ENCODE results near the gene ZNF654. TPM values are rescaled to one million over a fixed set of nuclear protein-coding genes. Genes with fewer than 3 reads are reported as not detected.
"Not testable (repeated sequence)": the region's sequence is repeated elsewhere in the genome, so short reads cannot be mapped to it uniquely, and the experiment has no call there.

The ZNF654 gene
- total RNA-seq = 8.0 and 9.9 TPM in 2 replicates
- long read RNA-seq, full-length matches to known transcripts = 7 of 47 reads
- long read RNA-seq, partial matches to known transcripts = 25 of 47 reads
- long read RNA-seq, other reads (novel, unspliced or antisense) = 15 of 47 reads

DNA sequence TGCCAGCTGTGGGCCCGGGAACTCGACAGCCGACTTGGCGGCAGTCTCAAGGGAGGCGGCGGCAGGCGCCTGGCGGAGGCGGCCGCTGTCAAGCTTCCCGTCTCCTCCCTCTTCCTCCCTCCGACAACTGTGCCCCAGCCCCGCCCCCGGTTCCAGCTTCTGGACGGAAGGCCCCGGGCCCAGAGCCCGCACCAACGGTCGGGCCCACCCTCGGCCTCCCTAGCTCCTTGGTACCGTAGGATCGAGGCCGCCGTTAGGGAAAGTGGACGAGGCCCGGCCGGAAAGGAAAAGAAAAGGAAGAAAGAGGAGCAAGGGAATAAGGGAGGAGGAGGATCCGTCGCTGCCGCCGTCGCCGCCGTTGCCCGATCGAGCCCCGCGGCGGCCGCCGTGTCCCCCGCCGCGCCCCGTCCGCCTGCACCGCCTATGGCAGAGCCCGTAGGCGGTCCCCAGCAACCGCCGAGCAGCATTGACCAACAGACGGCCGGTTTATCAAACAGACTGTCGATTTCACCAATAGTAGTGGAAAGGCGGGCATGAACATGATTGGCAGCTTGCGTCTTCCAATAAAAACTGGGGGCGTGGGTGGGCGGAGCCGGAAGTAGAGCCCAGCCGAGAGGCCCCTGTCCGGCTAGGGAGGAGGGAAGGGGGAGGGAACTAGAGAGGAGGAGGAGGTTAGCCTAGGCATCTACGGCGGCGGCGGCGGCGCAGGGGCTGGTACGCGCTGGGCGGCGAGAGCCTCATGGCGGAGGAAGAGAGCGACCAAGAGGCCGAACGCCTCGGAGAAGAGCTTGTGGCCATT is at the start of gene ZNF654, which contains the start of gene CGGBP1:
Gene ZNF654, plus strand, starts transcription at position 675 of the 799 bp plus-strand sequence. Its CDS starts 65 bp downstream, at position 740.
Gene CGGBP1, minus strand, starts transcription at position 425 of the 799 bp plus-strand sequence. CDS start 3,029 bp downstream, outside the sequence.
- DNase-seq (ENCODE audit: low spot score, unreplicated experiment) = peak; percentile 96
- Mint-ChIP-seq H3K27ac (peak within 1 kb of the TSS; percentile 99), H3K27me3 (no peaks in the 10 kb centered on the region), H3K9me3 (ENCODE audit: low read depth) (no peaks in the 10 kb centered on the region), H3K4me3 (ENCODE audit: low read depth) (peak within 1 kb of the TSS; percentile 86), H3K4me1 (ENCODE audit: low read depth) (peaks cover 16% of the 10 kb centered on the region), H3K36me3 (ENCODE audit: insufficient read depth) (peaks cover 10% of the 10 kb centered on the region)
- TF ChIP-seq, protein P1, sequence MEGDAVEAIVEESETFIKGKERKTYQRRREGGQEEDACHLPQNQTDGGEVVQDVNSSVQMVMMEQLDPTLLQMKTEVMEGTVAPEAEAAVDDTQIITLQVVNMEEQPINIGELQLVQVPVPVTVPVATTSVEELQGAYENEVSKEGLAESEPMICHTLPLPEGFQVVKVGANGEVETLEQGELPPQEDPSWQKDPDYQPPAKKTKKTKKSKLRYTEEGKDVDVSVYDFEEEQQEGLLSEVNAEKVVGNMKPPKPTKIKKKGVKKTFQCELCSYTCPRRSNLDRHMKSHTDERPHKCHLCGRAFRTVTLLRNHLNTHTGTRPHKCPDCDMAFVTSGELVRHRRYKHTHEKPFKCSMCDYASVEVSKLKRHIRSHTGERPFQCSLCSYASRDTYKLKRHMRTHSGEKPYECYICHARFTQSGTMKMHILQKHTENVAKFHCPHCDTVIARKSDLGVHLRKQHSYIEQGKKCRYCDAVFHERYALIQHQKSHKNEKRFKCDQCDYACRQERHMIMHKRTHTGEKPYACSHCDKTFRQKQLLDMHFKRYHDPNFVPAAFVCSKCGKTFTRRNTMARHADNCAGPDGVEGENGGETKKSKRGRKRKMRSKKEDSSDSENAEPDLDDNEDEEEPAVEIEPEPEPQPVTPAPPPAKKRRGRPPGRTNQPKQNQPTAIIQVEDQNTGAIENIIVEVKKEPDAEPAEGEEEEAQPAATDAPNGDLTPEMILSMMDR (IDR thresholded peaks at IDR 0.05; ENCODE audit: unreplicated experiment) = no peak

DNA sequence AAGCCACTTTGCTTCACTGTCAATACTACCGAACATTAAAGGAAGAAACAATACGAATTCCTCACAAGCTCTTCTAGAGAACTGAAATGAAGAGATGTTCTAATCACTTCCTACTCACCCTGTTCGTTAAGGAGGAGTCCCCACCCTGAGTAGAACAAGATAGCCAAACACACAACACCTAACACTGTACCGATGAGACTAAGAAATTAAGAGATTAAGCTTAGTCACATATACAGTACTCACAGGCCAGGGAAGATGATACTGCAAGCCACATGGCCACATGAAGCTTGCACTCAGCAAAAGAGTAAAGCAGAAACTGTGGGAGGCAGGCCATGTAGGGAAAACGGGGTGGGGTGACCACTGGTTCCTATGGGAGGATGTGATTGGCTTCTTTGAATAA is 48.2 kb upstream of the ZNF654 start:
- Mint-ChIP-seq H3K27me3 (no peaks in the 10 kb centered on the region), H3K4me3 (ENCODE audit: low read depth) (no peak overlapping the region), H3K4me1 (ENCODE audit: low read depth) (no peaks in the 10 kb centered on the region), H3K36me3 (ENCODE audit: insufficient read depth) (no peaks in the 10 kb centered on the region), H3K9me3 (ENCODE audit: low read depth) (no peaks in the 10 kb centered on the region), H3K27ac (no peak overlapping the region)
- DNase-seq (ENCODE audit: low spot score, unreplicated experiment) = no peak
- TF ChIP-seq, protein P1 (IDR thresholded peaks at IDR 0.05; ENCODE audit: unreplicated experiment) = no peak

DNA sequence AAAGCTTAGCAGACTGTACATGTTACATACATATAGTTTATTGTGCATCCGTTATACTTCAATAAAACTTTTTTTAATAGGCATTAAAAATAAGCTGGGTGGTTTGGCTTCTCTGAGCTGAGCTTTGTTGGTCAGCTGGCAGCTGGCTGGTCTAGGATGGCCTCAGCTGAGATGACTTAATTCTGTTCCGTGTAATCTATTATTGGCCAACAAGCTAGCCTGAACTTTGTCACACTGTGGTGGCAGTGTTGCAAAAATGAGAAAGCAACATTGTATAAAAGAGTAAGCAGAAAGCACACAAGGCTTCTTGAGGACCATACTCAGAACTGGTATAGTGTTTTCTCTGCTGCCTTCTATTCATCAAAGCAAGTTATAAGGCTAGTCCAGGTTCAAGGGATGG is 45.5 kb upstream of the ZNF654 start:
- Mint-ChIP-seq H3K9me3 (ENCODE audit: low read depth) (peaks cover 6% of the 10 kb centered on the region), H3K27me3 (no peaks in the 10 kb centered on the region), H3K36me3 (ENCODE audit: insufficient read depth) (no peaks in the 10 kb centered on the region), H3K27ac (no peak overlapping the region), H3K4me1 (ENCODE audit: low read depth) (no peaks in the 10 kb centered on the region), H3K4me3 (ENCODE audit: low read depth) (no peak overlapping the region)
- no peak for DNase-seq (ENCODE audit: low spot score, unreplicated experiment)
- TF ChIP-seq, protein P1 (IDR thresholded peaks at IDR 0.05; ENCODE audit: unreplicated experiment) = no peak

DNA sequence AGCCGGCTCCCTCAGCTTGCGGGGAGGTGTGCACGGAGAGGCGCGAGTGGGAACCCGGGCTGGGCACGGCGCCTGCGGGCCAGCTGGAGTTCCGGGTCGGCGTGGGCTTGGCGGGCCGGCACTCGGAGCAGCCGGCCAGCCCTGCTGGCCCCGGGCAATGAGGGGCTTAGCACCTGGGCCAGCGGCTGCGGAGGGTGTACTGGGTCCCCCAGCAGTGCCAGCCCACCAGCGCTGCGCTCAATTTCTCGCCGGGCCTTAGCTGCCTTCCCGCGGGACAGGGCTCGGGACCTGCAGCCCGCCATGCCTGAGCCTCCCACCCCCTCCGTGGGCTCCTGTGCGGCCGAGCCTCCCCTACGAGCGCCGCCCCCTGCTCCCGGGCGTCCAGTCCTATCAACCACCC is 43.4 kb upstream of the ZNF654 start:
- H3K36me3 Mint-ChIP-seq (ENCODE audit: insufficient read depth); H3K9me3 Mint-ChIP-seq (ENCODE audit: low read depth); H3K4me1 Mint-ChIP-seq (ENCODE audit: low read depth); H3K4me3 Mint-ChIP-seq (ENCODE audit: low read depth); H3K27me3 Mint-ChIP-seq; DNase-seq (ENCODE audit: low spot score, unreplicated experiment); H3K27ac Mint-ChIP-seq: not testable (repeated sequence)

DNA sequence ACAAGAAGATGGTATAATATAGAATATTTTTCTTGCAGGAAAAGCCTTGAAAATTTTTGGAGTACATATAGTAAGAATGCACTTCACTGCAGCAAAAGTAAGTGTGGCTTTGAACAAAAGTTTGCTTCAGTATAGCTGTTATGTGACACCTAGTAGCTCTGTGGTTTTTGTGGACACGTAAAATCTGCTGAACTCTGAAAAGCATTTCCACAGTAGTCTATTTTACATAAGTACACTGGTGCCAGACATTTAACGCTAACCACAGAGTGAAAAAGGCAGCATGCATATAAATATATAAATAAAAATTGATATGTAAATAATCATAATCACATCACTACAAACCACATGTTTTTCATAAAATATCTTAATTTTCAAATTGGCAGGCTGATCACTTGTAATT is 40.0 kb upstream of the ZNF654 start:
- TF ChIP-seq, protein P1 (IDR thresholded peaks at IDR 0.05; ENCODE audit: unreplicated experiment) = no peak
- no peaks in the 10 kb centered on the region for H3K27me3 Mint-ChIP-seq
- DNase-seq (ENCODE audit: low spot score, unreplicated experiment) = no peak

More for the DNA sequence above, 40.0 kb upstream of the ZNF654 start:
- H3K4me3 Mint-ChIP-seq (ENCODE audit: low read depth) = no peak overlapping the region
- no peaks in the 10 kb centered on the region for H3K36me3 Mint-ChIP-seq (ENCODE audit: insufficient read depth)
- H3K4me1 Mint-ChIP-seq (ENCODE audit: low read depth) = no peaks in the 10 kb centered on the region
- H3K27ac Mint-ChIP-seq = no peak overlapping the region
- peaks cover 6% of the 10 kb centered on the region for H3K9me3 Mint-ChIP-seq (ENCODE audit: low read depth)
